HG02852 (cell line): Measurements from ENCODE around the gene RBBP6.

Experiments
- ATAC-seq: cut with Tn5 transposase; IDR thresholded peaks from one replicate; pipeline ENCODE4 v1.9.1; 2021; ENCODE audit warnings: mild to moderate bottlenecking, moderate library complexity; ENCODE audit not compliant: unreplicated experiment

RBBP6 gene

DNA sequence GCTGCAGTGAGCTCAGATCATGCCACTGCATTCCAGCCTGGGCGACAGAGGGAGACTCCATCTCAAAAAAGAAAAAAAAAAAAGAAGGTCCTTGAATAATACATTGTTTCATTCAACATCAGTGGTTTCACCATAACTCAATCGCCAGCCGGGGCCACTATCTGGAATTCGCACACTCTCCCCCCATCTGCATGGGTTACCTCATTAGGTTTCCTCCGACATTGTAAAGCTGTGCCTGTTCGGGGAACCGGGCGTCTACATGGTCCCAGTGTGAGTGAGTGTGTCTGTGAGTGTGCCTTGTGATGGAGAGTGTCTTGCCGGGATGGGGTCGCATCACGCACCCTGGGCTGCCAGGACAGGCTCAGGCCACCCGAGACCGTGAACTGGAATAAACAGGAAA lies 16.6 kb upstream of the RBBP6 start:
- no peak for ATAC-seq

DNA sequence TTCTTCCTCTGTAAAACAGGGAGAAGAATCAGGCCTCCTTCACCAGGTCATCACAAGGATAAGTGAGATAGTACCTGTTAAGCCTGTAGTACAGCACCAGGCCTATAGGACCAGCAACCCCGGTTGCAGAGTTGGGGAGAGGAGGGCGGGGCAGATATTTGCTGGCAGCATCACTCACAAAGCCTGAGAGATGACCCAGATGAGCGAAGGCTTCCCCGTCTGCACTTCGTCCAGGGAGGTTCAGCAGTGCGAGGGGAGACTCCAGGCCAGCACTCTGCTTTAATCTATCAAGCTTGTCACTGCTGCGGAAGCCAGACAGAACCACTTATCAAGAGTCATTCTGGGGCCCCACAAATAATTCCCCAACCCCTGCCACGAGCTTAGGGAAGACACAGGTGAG lies 15.8 kb upstream of the RBBP6 start:
- ATAC-seq, result no peak

DNA sequence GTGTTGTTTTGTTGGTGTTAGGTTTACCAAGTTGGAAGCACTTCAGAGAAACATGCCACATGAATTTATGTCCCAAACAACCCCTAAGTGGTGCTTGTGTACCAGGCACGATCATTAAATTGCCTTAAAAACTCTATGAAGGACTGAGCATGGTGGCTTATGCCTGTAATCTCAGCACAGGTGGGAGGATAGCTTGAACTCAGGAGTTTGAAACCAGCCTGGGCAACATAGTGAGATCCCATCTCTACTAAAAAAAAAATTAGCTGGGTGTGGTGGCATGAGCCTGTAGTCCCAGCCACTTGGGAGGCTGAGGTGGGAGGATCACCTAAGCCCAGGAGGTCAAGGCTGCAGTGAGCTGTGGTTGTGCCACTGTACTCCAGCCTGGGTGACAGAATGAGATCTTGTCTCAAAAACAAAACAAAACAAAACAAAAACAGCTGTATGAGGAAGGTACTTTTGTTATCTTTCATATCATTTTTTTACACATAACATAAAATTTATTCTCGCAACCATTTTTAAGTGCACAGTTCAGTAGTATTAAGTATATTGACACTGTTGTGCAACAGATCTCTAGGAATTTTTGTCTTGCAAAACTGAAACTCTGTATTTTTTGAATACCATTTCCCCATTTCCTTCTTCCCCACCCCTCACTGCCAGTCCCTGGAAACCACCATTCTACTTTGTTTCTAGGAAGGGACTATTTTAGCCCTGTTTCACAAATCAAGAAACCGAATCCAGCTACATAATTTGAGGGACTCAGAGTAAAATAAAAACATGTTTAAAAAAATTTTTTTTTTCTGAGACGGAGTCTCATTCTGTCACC lies 14.3 kb upstream of the RBBP6 start:
- ATAC-seq, result no peak

DNA sequence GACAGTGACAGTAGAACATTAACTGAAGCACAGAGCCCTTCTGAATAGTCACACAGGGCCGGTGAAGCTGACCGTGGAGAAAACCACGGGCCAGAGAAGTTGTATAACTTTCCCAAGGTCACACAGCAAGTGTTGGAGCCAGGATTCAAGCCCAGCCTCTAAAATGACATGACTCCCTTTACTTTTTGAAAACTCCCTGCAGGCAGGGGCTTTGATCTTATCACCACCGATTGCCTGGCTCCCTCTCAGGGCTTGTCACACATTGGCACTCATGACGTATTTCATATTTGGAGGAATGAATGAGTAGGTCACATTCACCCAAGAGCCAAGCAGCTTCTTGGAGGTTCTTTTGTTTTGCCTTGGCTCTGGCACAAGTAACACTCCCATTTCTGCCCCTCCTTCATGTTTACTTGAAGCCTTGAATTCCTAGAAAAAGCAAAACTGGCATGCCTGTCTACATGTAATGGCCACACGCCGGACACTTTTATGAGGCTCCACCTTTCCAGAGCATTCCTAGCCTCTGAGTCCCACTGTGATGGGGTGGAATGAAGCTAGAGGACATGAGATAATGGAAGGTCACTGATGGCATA lies 13.3 kb upstream of the RBBP6 start:
- no peak for ATAC-seq

DNA sequence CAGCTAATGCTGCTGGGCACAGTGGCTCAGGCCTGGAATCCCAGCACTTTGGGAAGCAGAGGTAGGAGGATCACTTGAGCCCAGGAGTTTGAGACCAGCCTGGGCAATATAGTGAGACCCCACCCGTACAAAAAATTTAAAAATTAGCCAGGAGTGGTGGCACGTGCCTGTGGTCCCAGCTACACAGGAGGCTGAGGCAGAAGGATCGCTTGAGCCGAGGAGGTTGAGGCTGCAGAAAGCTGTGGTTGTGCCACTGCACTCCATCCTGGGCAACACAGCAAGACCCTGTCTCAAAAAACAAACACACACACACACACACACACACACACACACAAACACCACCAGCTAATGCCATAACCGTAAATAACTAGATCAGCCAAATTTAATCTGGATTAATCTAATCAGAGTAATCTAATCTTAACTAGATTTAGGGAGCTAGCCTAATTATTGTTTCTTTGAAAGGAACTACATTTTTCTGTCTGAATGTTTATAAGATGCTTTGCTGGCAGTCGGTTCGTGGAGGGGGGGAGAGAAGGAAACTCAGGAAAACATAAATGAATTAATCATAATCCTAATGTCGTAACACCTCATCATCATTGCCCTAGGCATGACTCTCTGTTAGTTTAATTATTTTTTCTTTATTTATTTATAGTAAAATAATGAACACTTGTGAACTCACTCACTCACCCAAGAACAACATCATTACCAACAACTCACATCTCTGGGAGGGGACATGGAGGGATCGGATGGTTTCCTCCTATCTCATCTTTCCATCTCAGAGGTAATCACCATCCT lies 12.5 kb upstream of the RBBP6 start:
- no peak for ATAC-seq

DNA sequence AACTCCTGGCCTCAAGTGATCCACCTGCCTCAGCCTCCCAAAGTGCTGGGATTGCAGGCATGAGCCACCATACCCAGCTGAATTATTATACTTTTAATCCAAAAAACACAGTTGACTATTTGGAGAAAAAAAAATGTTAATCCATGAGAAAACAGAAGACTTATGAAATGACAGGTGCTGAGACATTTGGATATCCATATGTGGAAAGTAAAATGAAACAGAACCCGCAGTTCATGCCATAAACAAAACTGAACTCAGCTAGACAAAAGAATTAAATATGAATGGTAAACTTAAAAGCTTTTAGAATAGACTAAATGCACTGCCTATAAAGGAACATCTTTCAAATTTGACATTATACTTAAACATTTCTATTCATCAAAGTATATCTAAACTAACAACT lies 8.2 kb upstream of the RBBP6 start:
- ATAC-seq, result no peak

DNA sequence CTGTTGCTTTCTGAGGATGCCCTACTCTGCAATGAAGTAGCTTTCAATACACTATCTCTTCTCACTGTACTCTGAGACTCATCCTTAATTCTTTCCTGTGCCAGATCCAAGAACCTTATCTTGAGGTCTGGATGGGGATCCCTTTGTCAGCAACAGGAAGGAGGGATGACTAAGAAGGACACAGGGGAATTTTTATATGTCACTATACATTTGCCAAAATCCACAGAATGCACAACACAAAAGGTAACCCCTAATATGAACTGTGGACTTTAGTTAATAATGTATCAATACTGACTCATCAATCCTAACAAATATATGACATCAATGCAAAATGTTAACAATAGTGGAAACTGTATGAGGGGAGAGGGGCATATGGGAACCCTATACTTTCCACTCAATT lies 4.7 kb upstream of the RBBP6 start:
- ATAC-seq, result no peak

DNA sequence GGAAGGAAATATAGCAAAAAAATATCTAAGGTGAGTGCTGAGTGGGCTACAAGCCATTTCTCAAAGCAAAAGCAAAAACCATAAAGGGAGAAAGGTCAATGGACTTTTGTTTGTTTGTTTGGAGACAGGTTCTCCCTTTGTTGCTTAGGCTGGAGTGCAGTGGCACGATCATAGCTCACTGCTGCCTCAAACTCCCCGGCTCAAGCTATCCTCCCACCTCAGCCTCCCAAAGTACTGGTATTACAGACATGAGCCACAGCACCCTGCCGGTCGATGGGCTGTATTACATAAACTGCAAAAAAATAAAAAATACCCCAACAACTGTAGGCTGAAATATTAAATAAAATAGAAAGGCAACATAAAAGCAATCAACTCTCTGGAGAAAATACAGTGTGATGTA lies 3.5 kb upstream of the RBBP6 start:
- no peak for ATAC-seq

DNA sequence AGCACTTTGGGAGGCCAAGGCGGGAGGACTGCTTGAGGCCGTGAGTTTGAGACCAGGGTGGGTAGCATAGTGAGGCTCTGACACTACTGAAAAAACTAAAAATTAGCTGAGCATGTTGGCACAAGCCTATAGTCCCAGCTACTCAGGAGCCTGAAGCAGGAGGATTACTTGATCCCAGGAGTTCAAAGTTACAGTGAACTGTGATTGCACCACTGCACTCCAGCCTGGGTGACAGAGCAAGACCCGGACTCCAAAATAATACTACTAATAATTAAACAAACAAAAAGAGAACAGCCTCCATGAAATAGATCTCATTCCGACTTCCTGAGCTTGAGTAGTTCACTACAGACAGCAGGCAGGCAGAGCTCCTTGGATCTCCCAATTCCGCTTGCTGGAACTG lies 2.7 kb upstream of the RBBP6 start:
- ATAC-seq, result no peak

DNA sequence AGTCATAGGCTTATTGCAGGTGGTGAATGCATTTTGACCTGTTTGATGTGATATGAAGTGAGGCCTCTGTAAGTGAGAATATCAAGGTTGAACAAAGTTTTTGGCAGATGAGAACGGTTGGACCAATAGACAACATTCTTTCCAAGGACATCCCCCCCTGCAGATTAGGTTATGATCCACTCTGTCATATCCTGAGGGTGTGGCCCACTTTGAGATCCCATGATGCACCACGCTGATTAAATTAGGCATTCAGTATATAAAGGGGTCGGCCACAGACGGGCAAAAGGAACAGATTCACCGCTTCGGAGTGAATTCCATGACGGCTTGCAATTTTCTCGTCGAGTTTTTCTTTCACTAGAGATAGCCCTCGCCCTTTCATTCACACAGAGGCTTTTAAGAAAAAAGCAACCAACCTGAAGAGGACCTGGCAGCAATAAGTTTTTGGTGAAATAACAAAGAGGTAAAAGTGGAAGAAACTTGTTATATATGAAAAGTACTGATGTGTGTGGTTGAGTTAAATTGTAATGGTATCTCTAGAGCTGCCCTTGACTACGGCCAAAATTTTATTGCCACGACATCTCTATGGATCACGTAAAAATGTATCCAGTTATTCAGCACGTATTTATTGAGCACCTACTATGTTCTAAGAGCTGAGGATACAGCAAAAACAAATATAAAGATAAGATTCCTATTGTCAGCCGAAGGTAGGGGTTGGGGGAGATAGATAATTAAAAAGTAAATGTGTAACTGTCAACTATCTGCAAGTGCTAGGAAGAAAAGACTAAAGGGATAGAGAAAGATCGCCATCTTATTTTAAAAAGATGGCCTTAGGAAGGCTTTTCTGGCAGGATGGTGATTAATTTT lies 1.7 kb upstream of the RBBP6 start:
- ATAC-seq, result no peak

DNA sequence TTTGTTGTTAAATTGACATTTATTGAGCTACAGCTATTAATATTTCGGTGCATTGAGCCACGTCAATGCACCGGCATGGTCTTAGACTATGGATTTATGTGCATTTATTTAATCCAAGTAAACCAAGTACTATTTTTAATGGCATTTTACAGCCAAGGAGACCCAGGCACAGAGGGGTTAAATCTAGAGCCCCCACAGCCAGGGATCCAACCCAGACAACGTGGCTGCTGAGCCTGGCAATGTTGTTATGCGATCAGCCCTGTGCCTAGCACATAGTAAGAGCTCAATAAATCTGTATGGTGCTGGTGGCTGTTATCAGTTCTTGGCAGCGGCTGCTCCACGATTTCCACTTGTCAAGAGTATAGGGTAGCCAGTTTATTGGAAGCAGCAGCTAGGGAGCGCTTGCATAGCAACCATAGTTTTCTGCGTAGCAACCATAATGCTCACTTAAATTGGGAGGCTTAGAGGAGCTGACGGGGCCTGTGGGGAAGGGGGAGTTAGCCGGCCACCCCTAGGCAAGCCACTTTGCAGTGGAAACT lies 541 bp upstream of the RBBP6 start:
- peak; percentile 30 for ATAC-seq

DNA sequence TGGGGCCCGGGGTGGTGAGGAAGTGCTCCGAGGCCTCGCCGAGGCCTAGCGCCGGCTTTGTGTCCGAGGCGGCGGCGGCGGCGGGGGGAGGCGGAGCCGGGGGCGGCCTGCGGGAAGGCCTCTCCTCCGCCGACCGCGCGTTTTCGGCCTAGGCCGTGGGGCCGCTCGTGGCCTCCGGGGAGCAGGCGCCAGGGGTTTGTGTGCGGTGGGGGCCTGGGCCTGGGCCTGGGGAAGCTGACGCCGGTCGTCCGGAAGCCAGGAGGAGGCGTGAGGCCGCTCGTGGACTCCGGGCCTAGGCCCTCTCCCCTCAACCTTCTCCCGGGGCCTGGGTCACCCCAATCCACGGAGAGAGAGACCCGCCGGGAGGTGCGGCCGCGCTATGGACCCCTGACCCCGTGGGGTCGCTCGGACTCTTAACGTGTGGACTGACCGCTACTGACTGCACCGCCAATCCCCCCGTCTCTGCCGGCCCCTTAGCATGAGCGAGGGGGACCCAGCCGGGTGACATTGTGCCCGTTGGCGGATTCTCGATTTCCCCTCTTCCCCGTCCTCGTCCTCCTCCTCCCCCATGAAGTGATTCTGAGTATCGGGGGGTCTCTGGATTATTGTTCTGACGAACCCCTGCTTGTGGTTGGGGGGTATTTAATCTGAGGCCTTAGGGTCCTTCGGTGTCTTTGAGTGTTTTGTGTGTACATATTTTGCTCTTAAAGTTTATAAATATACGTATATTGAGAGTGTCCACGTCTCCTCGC lies 660 bp downstream of the RBBP6 start:
- peak; percentile 38 for ATAC-seq

DNA sequence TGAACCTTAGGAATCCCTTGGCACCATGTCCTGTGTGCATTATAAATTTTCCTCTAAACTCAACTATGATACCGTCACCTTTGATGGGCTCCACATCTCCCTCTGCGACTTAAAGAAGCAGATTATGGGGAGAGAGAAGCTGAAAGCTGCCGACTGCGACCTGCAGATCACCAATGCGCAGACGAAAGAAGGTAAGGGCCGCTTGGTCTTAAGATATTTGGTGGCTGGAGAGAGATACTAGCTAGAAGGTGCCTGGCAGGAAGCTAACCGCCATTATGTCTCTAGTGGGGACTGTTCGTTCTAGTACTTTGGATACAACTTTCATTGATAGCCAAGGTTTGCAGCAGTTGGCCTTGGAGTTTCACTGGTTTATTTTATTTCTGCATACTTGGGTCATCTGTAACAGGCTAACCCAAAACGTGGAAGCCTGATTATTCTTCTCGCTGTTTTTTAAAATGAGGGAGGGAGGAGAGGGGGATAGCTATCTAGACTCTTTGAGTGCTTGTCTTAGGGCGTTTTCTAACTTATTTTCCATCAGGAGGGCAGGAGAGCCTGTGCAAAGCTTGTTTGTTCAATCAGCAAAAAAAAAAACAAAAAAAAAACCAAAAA lies 1.3 kb downstream of the RBBP6 start:
- no peak for ATAC-seq

DNA sequence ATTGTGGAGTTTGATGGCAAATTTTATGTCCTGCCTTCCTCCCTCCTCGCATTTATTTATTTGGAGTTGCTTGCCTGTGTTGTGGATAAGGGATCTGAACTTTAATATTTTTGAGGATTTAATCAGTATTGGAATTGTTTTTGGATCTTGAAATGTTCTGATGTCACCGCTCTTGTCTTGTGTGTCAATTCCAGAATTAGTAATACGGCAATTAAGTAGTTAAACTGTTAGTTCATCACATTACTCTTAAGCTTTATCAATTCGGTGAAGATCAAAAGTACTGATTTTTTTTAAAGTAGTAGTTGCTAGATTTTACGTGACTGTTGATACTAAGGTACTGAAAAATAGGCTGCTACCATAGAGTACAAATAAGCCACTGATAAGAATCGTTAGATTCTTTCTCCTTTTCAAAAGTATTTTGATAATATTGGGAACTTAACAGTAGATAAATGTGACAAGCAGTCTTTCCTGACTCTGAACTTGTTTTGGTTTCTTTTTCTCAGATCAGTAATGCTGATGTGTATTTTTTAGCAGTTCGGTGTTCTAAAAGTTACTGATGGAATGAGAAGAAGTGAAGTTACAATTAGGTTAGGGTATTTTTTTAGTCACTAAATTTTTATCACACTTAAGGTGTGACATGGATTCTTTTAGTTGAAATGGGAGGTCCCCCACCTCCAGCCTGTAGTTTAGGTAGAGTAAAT lies 2.0 kb downstream of the RBBP6 start:
- ATAC-seq, result no peak

DNA sequence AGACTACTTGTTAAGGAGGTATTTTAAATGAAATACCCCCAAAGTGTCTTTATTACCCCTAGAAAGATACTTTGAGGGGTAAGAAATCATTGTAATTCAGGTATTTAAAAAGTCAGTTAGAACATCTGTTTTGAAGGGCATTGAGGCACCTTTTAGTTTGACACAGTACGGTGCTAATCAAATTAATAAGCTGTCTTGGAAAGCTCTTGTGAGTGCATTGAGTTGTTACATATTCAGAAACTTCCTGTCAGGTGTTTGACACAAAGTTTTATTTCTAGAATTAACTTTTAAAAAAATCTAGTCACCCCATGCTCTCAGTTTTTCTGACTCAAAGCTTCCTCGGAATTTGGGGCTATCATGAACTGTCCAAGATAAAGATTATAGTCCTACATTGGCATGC lies 4.6 kb downstream of the RBBP6 start:
- ATAC-seq, result no peak

DNA sequence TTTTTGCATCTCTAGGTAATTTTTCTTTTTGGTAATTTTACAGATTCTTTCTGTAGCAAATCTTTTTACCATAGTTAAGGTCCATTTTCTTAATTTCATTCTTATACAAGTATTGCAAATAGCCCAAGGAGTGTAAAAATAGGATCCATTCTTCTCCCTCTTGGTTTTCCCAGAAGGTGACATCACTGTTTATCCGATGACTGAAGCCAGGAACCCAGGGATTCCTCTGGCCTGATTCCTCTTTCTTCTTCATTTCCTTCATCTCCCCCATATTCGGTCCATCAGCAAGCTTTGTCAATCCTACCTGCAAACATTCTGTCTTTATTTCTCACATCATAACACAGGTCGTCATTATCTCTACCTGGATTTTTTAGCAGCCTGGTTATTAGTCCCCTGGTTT lies 5.3 kb downstream of the RBBP6 start:
- ATAC-seq, result no peak

DNA sequence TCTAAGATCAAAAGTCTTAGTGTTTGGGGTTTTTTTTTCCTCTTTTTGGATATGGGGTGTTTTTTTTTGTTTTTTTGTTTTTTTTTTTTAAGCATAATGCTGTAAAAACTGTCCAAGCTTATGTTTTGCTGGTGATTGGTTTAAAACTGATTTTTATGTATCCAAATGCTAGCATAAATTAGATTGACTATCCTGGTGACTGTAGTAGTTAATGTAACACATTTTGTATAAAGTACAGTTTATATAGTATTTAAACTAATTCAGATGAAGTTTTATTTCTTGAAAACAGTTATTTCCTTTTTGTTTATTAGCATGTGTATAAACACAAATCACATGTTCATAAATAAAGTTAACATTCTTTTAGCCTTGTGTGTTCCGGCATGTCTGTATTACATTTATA lies 10.9 kb downstream of the RBBP6 start:
- ATAC-seq, result no peak

DNA sequence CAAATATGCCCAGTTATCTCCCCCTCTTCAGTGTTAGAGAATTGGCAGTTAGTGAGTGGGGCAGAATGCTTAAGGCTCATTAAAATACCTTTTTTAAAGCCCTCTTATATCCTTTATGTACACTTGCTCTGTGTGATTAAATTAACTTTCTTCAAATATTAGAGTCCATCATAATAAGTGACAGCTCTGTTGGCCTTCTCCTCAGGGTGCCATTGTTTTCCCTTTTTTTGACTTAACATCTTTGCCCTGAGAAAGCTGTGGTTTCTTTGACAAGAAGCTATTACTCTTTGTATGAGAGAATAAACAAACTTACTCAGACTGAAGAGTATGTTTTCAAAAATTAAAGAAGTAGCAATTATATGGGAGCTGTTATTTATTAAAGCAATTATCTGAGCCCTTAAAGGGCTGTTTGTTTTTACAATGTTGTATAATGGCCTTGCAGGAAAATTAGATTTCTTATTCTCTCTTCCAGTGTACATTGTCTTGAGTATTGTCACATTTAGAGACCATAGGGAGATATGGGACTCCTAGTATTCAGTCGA lies 13.4 kb downstream of the RBBP6 start:
- ATAC-seq, result no peak

DNA sequence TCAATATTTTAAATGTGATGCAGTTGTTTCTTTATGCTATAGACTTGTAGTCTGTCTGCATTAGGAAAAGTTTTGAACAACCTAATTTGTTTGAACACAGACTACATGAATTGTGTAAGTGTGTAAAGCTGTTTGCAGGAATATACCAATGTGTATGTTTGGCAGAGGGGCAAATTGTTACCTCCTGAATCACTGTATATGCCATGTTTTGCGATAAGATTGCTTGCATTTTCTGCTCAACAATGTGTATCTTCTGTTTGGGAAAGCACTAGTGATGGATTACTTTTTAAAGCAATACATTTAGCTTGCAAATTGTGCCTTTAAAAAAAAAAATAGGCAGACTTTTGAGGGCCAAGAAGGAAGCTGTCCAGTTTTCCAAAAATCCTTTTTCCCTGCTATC lies 14.6 kb downstream of the RBBP6 start:
- no peak for ATAC-seq
